A549 (cell line): ENCODE results near the gene ERCC6L. TPM values are rescaled to one million over a fixed set of nuclear protein-coding genes. Genes with fewer than 3 reads are reported as not detected.

Experiments
- ATAC-seq, 2 experiments: fragments of 200-7000 bp in 1 of 2; fragments of >200 bp in 1 of 2; cut with Nextera tagmentation in 1 of 2; cut with Tn5 transposase in 1 of 2; 3 replicates each; pipeline versions ENCODE4 v1.8.0 to v1.9.1; 2018 to 2020; ENCODE audit warnings: mild to moderate bottlenecking in 1 of 2, moderate library complexity in 1 of 2
- CTCF ChIA-PET: fragments of 300-600 bp; sonication (Branson Sonifier 250); formaldehyde crosslinking; extraction: SDS; loops from one replicate; lab custom pipeline; 2021; ENCODE audit warnings: antibody characterized with exemption, inconsistent platforms; lab: Yijun Ruan, JAX
- POLR2A ChIA-PET: fragments of 350-600 bp; formaldehyde crosslinking; extraction: SDS; loops from one replicate; lab custom pipeline; 2021; ENCODE audit warnings: antibody characterized with exemption, inconsistent platforms; lab: Yijun Ruan, JAX
- DNase-seq, 2 experiments: peaks; one replicate each; pipeline versions ENCODE4 v3.0.0 to v3.0.0-alpha.2; 2011 to 2016; ENCODE audit warnings: low read depth in 1 of 2, low spot score in 1 of 2
- FAIRE-seq: peaks from 2 replicates; lab custom pipeline; 2011; peaks lifted over from hg19 to GRCh38; lab: Jason Lieb, UNC
- H3K27ac ChIP-seq, 2 experiments: fragments of >200 bp; sonication (Bioruptor Twin); formaldehyde crosslinking; 3 replicates each; pipeline ENCODE4 v1.5.1; 2016 to 2017
- H3K4me1 ChIP-seq: fragments of >200 bp; sonication (Bioruptor Twin); formaldehyde crosslinking; 3 replicates; pipeline ENCODE4 v1.6.1; 2016
- H3K4me2 ChIP-seq: fragments of >200 bp; sonication (Bioruptor Twin); formaldehyde crosslinking; 3 replicates; pipeline ENCODE4 v1.6.1; 2016
- H3K4me3 ChIP-seq: fragments of >200 bp; sonication (Bioruptor Twin); formaldehyde crosslinking; 3 replicates; pipeline ENCODE4 v1.5.1; 2016
- H3K9me3 ChIP-seq: fragments of >200 bp; sonication (Bioruptor Twin); formaldehyde crosslinking; 3 replicates; pipeline ENCODE4 v1.6.1; 2016
- ATOH8 ChIP-seq: fragments of 250-450 bp; sonication (Bioruptor Pico); IDR thresholded peaks from 2 replicates; pipeline ENCODE4 v1.5.0; 2020; ENCODE audit warnings: low read depth, mild to moderate bottlenecking, moderate library complexity
- CBX2 ChIP-seq: fragments of 200-600 bp; sonication (generic); IDR thresholded peaks from 2 replicates; pipeline ENCODE4 v1.6.1; 2016; ENCODE audit warnings: low read depth, mild to moderate bottlenecking, borderline replicate concordance
- CEBPB ChIP-seq, 2 experiments: fragments of >200 bp in 1 of 2; sonication (Bioruptor Twin) in 1 of 2; formaldehyde crosslinking in 1 of 2; IDR thresholded peaks; 2 replicates each; pipeline ENCODE4 v1.6.1; 2012 to 2016
- CHD2 ChIP-seq: fragments of 150-350 bp; IDR thresholded peaks from 2 replicates; pipeline ENCODE4 v1.6.1; 2014; ENCODE audit warnings: low read length; ENCODE audit not compliant: partially characterized antibody
- EHF ChIP-seq: fragments of 250-450 bp; sonication (Bioruptor Pico); IDR thresholded peaks from 2 replicates; pipeline ENCODE4 v1.5.0; 2020; ENCODE audit warnings: mild to moderate bottlenecking
- EHMT2 ChIP-seq: fragments of 200-600 bp; sonication (generic); IDR thresholded peaks from 2 replicates; pipeline ENCODE4 v1.6.1; 2016; ENCODE audit warnings: antibody characterized with exemption, low read depth, mild to moderate bottlenecking, moderate library complexity
- ESRRA ChIP-seq: fragments of 150-350 bp; IDR thresholded peaks from 2 replicates; pipeline ENCODE4 v1.6.1; 2014; ENCODE audit warnings: mild to moderate bottlenecking, low read length, borderline replicate concordance
- FOSB ChIP-seq: fragments of 250-450 bp; sonication (Bioruptor Pico); IDR thresholded peaks from 2 replicates; pipeline ENCODE4 v1.5.0; 2020; ENCODE audit warnings: mild to moderate bottlenecking, moderate library complexity
- FOSL2 ChIP-seq, 2 experiments: fragments of 450-650 bp in 1 of 2; fragments of >200 bp in 1 of 2; sonication (Bioruptor Twin) in 1 of 2; formaldehyde crosslinking; IDR thresholded peaks; 2 replicates each; pipeline versions ENCODE4 v1.5.0 to v1.6.1; 2016 to 2020; ENCODE audit warnings: mild to moderate bottlenecking in 1 of 2, moderate library complexity in 1 of 2
- FOXS1 ChIP-seq: fragments of 250-450 bp; sonication (Bioruptor Pico); IDR thresholded peaks from 2 replicates; pipeline ENCODE4 v1.5.0; 2020; ENCODE audit warnings: mild to moderate bottlenecking, moderate library complexity
- GATA3 ChIP-seq: IDR thresholded peaks from 2 replicates; pipeline ENCODE4 v1.6.1; 2012; ENCODE audit warnings: borderline replicate concordance
- HES2 ChIP-seq: fragments of >200 bp; sonication (Bioruptor Twin); formaldehyde crosslinking; IDR thresholded peaks from 2 replicates; pipeline ENCODE4 v1.6.1; 2016
- HEYL ChIP-seq: fragments of 250-450 bp; sonication (Bioruptor Pico); IDR thresholded peaks from 2 replicates; pipeline ENCODE4 v1.8.0; 2021; ENCODE audit warnings: mild to moderate bottlenecking, moderate library complexity
- HOXA7 ChIP-seq: fragments of 250-450 bp; sonication (Bioruptor Pico); IDR thresholded peaks from 2 replicates; pipeline ENCODE4 v1.5.0; 2020; ENCODE audit warnings: mild to moderate bottlenecking, moderate library complexity
- HOXB13 ChIP-seq: fragments of 250-450 bp; sonication (Bioruptor Pico); IDR thresholded peaks from 2 replicates; pipeline ENCODE4 v1.5.0; 2020; ENCODE audit warnings: low read depth, mild to moderate bottlenecking, moderate library complexity
- JUNB ChIP-seq: fragments of >200 bp; sonication (Bioruptor Twin); formaldehyde crosslinking; IDR thresholded peaks from 2 replicates; pipeline ENCODE4 v1.6.1; 2016
- MAFK ChIP-seq: fragments of 450-650 bp; IDR thresholded peaks from 2 replicates; pipeline ENCODE4 v1.6.1; 2014; ENCODE audit not compliant: partially characterized antibody
- MYC ChIP-seq: IDR thresholded peaks from 2 replicates; pipeline ENCODE4 v1.6.1; 2012; ENCODE audit warnings: mild to moderate bottlenecking, inconsistent platforms, low read length, improper control_type of control experiment, borderline replicate concordance
- NPAS2 ChIP-seq: fragments of 250-450 bp; sonication (Bioruptor Pico); IDR thresholded peaks from 2 replicates; pipeline ENCODE4 v1.8.0; 2022; ENCODE audit warnings: mild to moderate bottlenecking, moderate library complexity, borderline replicate concordance
- NR3C1 ChIP-seq: fragments of >200 bp; sonication (Bioruptor Twin); formaldehyde crosslinking; IDR thresholded peaks from 3 replicates; pipeline ENCODE4 v1.6.1; 2017
- POLR2A ChIP-seq: IDR thresholded peaks from 2 replicates; pipeline ENCODE4 v1.6.1; 2012; ENCODE audit warnings: mild to moderate bottlenecking, low read length
- RARB ChIP-seq: fragments of 250-450 bp; sonication (Bioruptor Pico); IDR thresholded peaks from 2 replicates; pipeline ENCODE4 v1.8.0; 2021; ENCODE audit warnings: mild to moderate bottlenecking, moderate library complexity
- RCOR1 ChIP-seq: fragments of 150-350 bp; IDR thresholded peaks from 2 replicates; pipeline ENCODE4 v1.6.1; 2014; ENCODE audit warnings: antibody characterized with exemption, low read length, low read depth
- RFX5 ChIP-seq: fragments of 450-650 bp; IDR thresholded peaks from 2 replicates; pipeline ENCODE4 v1.7.1; 2014; ENCODE audit warnings: antibody characterized with exemption, mild to moderate bottlenecking, moderate library complexity
- SMC3 ChIP-seq: fragments of >200 bp; sonication (Bioruptor Twin); formaldehyde crosslinking; IDR thresholded peaks from 3 replicates; pipeline ENCODE4 v1.6.1; 2018; ENCODE audit warnings: inconsistent platforms
- SREBF2 ChIP-seq: fragments of 450-650 bp; IDR thresholded peaks from 2 replicates; pipeline ENCODE4 v1.6.1; 2014; ENCODE audit warnings: mild to moderate bottlenecking, moderate library complexity
- TFCP2L1 ChIP-seq: fragments of 250-450 bp; sonication (Bioruptor Pico); IDR thresholded peaks from 2 replicates; pipeline ENCODE4 v1.5.0; 2021; ENCODE audit warnings: mild to moderate bottlenecking
- ZNF302 ChIP-seq: fragments of 250-450 bp; sonication (Bioruptor Pico); IDR thresholded peaks from 2 replicates; pipeline ENCODE4 v1.9.0; 2021; ENCODE audit warnings: inconsistent platforms, mild to moderate bottlenecking, moderate library complexity
- ZSCAN20 ChIP-seq: fragments of 250-450 bp; sonication (Bioruptor Pico); IDR thresholded peaks from 2 replicates; pipeline ENCODE4 v1.8.0; 2022; ENCODE audit warnings: mild to moderate bottlenecking, moderate library complexity
- WGBS: methylation state at CpG from one replicate; pipeline ENCODE4 v1.1.6; 2017; ENCODE audit errors: missing lambda C conversion rate; 5-methylcytosine and 5-hydroxymethylcytosine counted together
- polyA plus RNA-seq, 4 experiments: library from polyadenylated mRNA; depleted of rRNA in 3 of 4; stranded (reverse); fragments of >200 nt; fragmentation: RNase III in 1 of 4; extraction: RNeasy Plus Mini Kit Qiagen cat#74134 plus additional on column Dnase treatment in 1 of 4; gene quantifications; 2 replicates in 3 of 4; 3 replicates in 1 of 4; pipeline ENCODE4 v1.2.3, GENCODE V29; 2011 to 2017
- TF ChIP-seq, protein P1 (sequence below): fragments of 450-650 bp; IDR thresholded peaks from 2 replicates; pipeline ENCODE4 v1.6.1; 2014; ENCODE audit warnings: antibody characterized with exemption
- TF ChIP-seq, protein P2 (sequence below): fragments of >200 bp; sonication (Bioruptor Twin); formaldehyde crosslinking; IDR thresholded peaks from 3 replicates; pipeline ENCODE4 v1.5.1; 2016
- TF ChIP-seq, protein P3 (sequence below): fragments of >200 bp; sonication (Bioruptor Twin); formaldehyde crosslinking; IDR thresholded peaks from 3 replicates; pipeline ENCODE4 v1.6.1; 2016

The ERCC6L gene
- polyA plus RNA-seq, 2 of the 4 experiments (the other 2 are of a cell fraction), result 10.4 to 13.5 TPM

- ChIA-PET CTCF (interaction anchor here (1.4 to 2.5 kb wide), 2 partner anchors 10 to 14 kb away, joined by 7 read pairs; no protein-coding TSS in a partner anchor), POLR2A (interaction anchor here (1.5 kb wide), 1 partner anchor 22 kb away, joined by 5 read pairs; the partner anchor contains the start of gene RPS4X)
- DNase-seq, result no peak
- ATAC-seq, result no peak
- Histone ChIP-seq H3K4me2 (no peak overlapping the region), H3K4me1 (peaks cover 15% of the 10 kb centered on the region), H3K4me3 (no peak overlapping the region), H3K27ac (no peak overlapping the region), H3K9me3 (no peaks in the 10 kb centered on the region)
- FAIRE-seq, result no peak
- TF ChIP-seq GATA3, result no peak
- no peak for TF ChIP-seq NR3C1
- TF ChIP-seq HOXA7 (CRISPR knock-in tag), result no peak
- TF ChIP-seq MAFK, result no peak
- no peak for TF ChIP-seq FOSL2 (IDR thresholded peaks at IDR 0.05)
- TF ChIP-seq FOSL2 (CRISPR knock-in tag; IDR thresholded peaks at IDR 0.05), result no peak
- TF ChIP-seq FOSB, result no peak
- WGBS, result 86% methylated on average over 24 of the region's 24 CpGs
These were observed 16.6 kb upstream of the ERCC6L start for GRCh38 chrX:72255445-72255844.

DNA sequence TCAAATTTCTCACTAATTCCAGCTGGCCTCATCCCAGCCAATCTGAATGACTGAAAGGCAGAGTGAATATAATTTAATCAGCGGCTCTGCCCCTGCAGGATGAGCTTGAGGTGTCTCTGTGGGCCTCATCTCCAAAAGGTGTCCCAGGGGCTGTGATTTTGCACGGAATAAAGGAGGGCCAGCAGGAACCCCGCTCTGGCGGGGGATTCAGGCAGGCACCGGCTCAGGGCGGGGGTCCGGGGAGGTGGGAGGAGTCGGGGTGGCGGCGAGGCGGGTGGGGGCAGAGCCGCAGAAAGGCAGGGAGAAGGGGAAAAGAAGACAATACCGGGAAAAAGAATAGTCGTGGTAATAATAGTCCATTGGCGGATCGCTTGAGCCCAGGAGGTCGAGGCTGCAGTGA, 16.0 kb upstream of the ERCC6L start:
- no peak for TF ChIP-seq CEBPB (IDR thresholded peaks at IDR 0.05)
- TF ChIP-seq HES2, result no peak
- no peak for TF ChIP-seq NR3C1
- TF ChIP-seq ATOH8, result no peak
- no peak for TF ChIP-seq TFCP2L1 (CRISPR knock-in tag)
- TF ChIP-seq RFX5, result no peak
- TF ChIP-seq MYC, result no peak
- no peak for TF ChIP-seq FOXS1
- TF ChIP-seq, protein P1, sequence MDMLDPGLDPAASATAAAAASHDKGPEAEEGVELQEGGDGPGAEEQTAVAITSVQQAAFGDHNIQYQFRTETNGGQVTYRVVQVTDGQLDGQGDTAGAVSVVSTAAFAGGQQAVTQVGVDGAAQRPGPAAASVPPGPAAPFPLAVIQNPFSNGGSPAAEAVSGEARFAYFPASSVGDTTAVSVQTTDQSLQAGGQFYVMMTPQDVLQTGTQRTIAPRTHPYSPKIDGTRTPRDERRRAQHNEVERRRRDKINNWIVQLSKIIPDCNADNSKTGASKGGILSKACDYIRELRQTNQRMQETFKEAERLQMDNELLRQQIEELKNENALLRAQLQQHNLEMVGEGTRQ, result no peak
- TF ChIP-seq, protein P2, sequence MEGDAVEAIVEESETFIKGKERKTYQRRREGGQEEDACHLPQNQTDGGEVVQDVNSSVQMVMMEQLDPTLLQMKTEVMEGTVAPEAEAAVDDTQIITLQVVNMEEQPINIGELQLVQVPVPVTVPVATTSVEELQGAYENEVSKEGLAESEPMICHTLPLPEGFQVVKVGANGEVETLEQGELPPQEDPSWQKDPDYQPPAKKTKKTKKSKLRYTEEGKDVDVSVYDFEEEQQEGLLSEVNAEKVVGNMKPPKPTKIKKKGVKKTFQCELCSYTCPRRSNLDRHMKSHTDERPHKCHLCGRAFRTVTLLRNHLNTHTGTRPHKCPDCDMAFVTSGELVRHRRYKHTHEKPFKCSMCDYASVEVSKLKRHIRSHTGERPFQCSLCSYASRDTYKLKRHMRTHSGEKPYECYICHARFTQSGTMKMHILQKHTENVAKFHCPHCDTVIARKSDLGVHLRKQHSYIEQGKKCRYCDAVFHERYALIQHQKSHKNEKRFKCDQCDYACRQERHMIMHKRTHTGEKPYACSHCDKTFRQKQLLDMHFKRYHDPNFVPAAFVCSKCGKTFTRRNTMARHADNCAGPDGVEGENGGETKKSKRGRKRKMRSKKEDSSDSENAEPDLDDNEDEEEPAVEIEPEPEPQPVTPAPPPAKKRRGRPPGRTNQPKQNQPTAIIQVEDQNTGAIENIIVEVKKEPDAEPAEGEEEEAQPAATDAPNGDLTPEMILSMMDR, result no peak
- no peak for TF ChIP-seq EHF
- TF ChIP-seq RARB (CRISPR knock-in tag), result no peak
- no peak for TF ChIP-seq FOSL2 (IDR thresholded peaks at IDR 0.05)
- TF ChIP-seq FOSL2 (CRISPR knock-in tag; IDR thresholded peaks at IDR 0.05), result no peak
- TF ChIP-seq ZNF302 (CRISPR knock-in tag), result no peak
- TF ChIP-seq CBX2, result no peak
- TF ChIP-seq CHD2, result no peak
- TF ChIP-seq HOXA7 (CRISPR knock-in tag), result no peak
- TF ChIP-seq FOSB, result no peak
- TF ChIP-seq, all 56 proteins: peak for 0
- no peak for FAIRE-seq
- Histone ChIP-seq H3K4me1 (peaks cover 15% of the 10 kb centered on the region), H3K4me2 (no peak overlapping the region), H3K4me3 (no peak overlapping the region), H3K27ac (no peak overlapping the region), H3K9me3 (no peaks in the 10 kb centered on the region)
- no peak for DNase-seq
- ChIA-PET CTCF (interaction anchor here (1.4 to 2.5 kb wide), 2 partner anchors 9 to 14 kb away, joined by 7 read pairs; no protein-coding TSS in a partner anchor), POLR2A (interaction anchor here (1.5 kb wide), 1 partner anchor 22 kb away, joined by 5 read pairs; the partner anchor contains the start of gene RPS4X)
- WGBS, result 83% methylated on average over 7 of the region's 17 CpGs
- ATAC-seq, result no peak

- H3K27ac ChIP-seq, result no peak overlapping the region
- ATAC-seq (no peak), DNase-seq (no peak), FAIRE-seq (no peak)
- no peak overlapping the region for H3K4me2 ChIP-seq
- H3K4me3 ChIP-seq, result no peak overlapping the region
- H3K4me1 ChIP-seq, result peaks cover 14% of the 10 kb centered on the region
- CTCF ChIA-PET, result interaction anchor here (2.5 kb wide), 1 partner anchor 8 kb away, joined by 7 read pairs; no protein-coding TSS in a partner anchor
- H3K9me3 ChIP-seq, result no peaks in the 10 kb centered on the region
- POLR2A ChIA-PET, result no interaction called here
- TF ChIP-seq NPAS2 (no peak), ZSCAN20 (CRISPR knock-in tag) (no peak), ZNF302 (CRISPR knock-in tag) (no peak), SMC3 (no peak), HEYL (CRISPR knock-in tag) (no peak), TFCP2L1 (CRISPR knock-in tag) (no peak), EHMT2 (no peak), ESRRA (no peak), MYC (no peak), POLR2A (no peak), SREBF2 (no peak), JUNB (no peak), RFX5 (no peak), CEBPB (IDR thresholded peaks at IDR 0.05) (no peak), GATA3 (no peak), RCOR1 (no peak), HOXB13 (no peak), RARB (CRISPR knock-in tag) (no peak)
- TF ChIP-seq, protein P3, sequence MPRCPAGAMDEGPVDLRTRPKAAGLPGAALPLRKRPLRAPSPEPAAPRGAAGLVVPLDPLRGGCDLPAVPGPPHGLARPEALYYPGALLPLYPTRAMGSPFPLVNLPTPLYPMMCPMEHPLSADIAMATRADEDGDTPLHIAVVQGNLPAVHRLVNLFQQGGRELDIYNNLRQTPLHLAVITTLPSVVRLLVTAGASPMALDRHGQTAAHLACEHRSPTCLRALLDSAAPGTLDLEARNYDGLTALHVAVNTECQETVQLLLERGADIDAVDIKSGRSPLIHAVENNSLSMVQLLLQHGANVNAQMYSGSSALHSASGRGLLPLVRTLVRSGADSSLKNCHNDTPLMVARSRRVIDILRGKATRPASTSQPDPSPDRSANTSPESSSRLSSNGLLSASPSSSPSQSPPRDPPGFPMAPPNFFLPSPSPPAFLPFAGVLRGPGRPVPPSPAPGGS, result no peak
These were observed 14.9 kb upstream of the ERCC6L start for GRCh38 chrX:72253686-72254085.
